ENCODE measurements around the gene DOCK9.

Gene DOCK9

DNA sequence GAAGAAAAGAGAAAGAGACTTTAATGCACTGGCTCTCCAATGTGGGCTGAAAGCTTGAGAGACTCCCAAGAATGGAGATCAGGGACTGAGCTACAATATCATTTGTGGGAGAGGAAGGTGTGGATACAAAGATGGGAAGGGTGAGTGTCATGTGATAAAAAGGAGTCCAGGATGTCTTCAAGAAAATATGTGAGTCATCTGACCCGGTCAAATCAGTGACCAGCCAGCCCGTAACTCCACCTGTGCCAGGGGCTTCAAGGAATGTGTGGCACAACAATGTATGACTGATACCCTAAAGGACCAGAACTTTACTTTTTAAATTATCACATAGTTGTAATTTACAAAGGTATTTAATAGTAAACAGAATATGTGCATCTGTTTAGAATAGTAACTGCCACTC, 97.2 kb downstream of the DOCK9 start:
- TF ChIP-seq, protein P1, sequence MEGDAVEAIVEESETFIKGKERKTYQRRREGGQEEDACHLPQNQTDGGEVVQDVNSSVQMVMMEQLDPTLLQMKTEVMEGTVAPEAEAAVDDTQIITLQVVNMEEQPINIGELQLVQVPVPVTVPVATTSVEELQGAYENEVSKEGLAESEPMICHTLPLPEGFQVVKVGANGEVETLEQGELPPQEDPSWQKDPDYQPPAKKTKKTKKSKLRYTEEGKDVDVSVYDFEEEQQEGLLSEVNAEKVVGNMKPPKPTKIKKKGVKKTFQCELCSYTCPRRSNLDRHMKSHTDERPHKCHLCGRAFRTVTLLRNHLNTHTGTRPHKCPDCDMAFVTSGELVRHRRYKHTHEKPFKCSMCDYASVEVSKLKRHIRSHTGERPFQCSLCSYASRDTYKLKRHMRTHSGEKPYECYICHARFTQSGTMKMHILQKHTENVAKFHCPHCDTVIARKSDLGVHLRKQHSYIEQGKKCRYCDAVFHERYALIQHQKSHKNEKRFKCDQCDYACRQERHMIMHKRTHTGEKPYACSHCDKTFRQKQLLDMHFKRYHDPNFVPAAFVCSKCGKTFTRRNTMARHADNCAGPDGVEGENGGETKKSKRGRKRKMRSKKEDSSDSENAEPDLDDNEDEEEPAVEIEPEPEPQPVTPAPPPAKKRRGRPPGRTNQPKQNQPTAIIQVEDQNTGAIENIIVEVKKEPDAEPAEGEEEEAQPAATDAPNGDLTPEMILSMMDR (IDR thresholded peaks at IDR 0.05; ENCODE audit: extremely low read depth, missing control alignments) = no peak
- no peak for DNase-seq (ENCODE audit: low spot score)

DNA sequence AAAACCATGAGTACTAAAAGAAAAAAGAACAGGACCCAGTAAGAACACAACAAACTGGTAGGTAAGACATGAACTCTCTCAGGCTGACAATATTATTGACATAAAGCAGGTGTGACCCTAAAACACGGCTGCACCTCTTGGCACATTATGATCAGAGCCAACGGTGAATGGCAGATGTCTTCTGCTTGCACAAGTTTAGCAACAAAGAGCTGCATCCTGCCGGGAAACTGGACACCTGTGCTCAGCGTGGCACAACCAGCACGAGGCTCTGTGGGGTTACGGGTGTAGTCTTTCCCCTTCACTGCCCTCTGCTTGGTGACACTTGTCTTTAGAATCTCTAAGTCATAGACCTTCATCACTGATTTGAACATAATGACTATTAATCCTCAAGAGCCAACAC, 97.9 kb downstream of the DOCK9 start:
- no peak for DNase-seq (ENCODE audit: low spot score)
- TF ChIP-seq, protein P1 (IDR thresholded peaks at IDR 0.05; ENCODE audit: extremely low read depth, missing control alignments) = no peak

DNA sequence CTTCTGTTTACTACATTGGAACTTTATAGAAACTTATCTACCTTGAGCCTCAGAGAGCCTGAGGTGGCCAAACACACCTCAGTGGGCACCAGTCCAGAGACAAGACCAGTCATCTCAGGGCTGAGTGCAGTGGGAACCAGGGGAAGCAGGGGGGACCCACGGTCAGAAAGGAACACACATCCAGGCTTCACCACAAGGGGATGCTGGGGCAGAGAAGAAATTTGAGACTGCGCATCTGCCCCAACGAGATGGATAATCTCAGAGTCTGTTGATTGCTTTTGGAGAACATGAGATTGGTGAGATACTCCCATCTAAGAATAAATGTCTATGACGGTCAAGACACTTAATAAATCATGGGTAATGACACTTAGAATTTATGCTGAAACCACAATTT, 98.7 kb downstream of the DOCK9 start:
- DNase-seq (ENCODE audit: low spot score) = no peak
- TF ChIP-seq, protein P1 (IDR thresholded peaks at IDR 0.05; ENCODE audit: extremely low read depth, missing control alignments) = no peak

DNA sequence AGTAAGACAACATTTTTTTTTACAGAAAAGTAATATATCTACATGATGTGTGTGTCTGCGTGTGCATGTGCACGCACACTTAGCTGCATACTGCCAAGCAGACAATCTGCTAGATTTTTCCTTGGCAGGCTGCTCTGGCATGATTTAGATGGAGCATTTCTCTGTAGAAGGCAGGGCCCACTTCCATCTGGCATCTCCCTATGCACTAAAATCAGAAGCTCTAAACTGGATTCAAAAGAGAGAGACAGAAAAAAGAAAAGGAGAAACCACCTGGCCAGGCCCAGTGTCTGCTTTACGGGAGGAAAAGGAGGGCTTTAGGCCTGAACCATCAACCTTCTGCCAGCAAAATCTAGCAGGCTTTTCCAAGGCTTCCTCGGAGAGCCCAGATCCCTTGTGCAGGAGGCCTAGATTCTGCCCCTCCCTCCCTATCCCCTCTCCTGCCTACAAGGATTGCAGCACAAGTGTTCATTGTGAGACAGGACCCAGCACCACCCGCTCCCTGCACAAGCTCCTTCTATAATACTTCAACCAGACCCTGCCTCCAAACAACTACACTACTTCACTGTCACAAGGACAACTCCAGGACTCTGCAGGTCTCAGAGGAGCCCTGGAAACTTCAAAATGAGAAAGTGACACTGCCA, 99.3 kb downstream of the DOCK9 start:
- TF ChIP-seq, protein P1 (IDR thresholded peaks at IDR 0.05; ENCODE audit: extremely low read depth, missing control alignments) = no peak
- DNase-seq (ENCODE audit: low spot score) = no peak

DNA sequence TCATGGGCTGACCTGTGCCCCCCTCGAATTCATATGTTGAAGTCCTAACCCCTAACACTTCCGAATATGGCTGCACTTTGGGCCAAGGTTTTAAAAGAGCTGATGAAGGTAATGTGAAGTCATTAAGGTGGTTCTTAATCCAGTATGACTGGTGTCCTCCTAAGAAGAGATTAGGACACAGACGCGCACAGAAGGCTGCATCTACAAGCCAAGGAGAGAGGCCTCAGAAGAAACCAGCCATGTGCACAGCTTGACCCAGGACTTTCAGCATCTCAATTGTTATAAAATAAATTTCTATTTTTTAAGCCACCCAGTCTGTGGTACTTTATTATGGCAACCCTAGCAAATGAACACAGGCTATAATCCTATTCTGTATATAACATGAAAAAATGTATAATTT, 99.9 kb downstream of the DOCK9 start:
- DNase-seq (ENCODE audit: low spot score) = no peak

DNA sequence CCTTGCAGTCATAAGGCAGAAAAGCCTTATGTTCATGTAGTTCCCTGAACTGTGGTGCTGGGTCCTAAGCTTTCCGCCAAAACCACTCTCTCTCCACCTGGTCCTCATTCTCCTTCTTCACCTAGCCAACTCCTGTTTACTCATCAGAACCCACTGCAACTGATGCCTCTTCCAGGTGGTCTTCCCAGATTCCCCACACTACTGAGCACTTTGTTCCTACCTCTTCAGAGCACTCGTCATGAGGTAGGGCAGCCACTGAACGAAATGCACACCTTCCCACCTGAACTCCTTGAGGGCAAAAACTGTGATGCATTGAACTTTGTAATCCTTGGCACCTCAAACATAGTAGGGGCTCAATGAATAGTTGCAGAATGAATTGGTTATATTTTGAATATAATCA, 100.4 kb downstream of the DOCK9 start:
- TF ChIP-seq, protein P1 (IDR thresholded peaks at IDR 0.05; ENCODE audit: extremely low read depth, missing control alignments) = no peak
- DNase-seq (ENCODE audit: low spot score) = no peak

More for the DNA sequence above, 99.9 kb downstream of the DOCK9 start:
- TF ChIP-seq, protein P1 (IDR thresholded peaks at IDR 0.05; ENCODE audit: extremely low read depth, missing control alignments) = no peak

DNA sequence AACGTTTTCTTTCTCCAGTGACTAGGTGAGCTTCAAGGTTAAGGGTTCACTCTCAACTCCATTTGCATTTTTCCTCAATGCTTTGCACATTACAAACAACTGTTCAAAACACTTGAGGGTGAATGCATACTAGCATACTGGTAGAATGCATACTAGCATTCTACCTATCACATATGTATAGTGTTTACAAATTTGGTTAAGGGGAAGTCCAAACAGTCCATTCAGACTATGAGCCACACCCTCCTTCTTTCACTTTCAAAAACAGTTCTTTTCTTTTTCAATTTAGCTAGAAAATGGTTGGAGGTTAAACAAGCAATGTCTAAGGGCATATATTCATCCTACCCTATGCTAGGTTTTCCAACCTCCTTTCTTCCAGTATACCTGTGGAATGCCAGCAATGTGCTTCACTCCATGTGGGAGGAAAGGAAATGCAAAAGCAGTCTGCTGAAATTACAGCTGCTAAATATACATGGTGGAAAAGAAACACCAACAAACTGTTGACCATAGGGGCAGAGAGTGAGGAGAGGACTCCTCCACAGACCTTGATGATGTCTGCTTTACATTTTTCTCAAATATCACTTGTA, 102.6 kb downstream of the DOCK9 start:
- peak; percentile 48 for DNase-seq (ENCODE audit: low spot score)
- TF ChIP-seq, protein P1 (IDR thresholded peaks at IDR 0.05; ENCODE audit: extremely low read depth, missing control alignments) = no peak
